Measurements from ENCODE around the gene CDIP1. TPM values are rescaled to one million over a fixed set of nuclear protein-coding genes. Genes with fewer than 3 reads are reported as not detected.
A peak's percentile ranks its signal among the peaks of the same experiment; 100 is the strongest.

Gene CDIP1
- polyA plus RNA-seq, 10 donors = 27.5 to 44.6 (median 37.6) TPM

GRCh38 chr16:4548124-4548523 lies 9.6 kb upstream of the CDIP1 start:
- no peak for DNase-seq

GRCh38 chr16:4544473-4544872 lies 5.9 kb upstream of the CDIP1 start:
- DNase-seq = no peak

- no peak for DNase-seq
These were observed 1.2 kb upstream of the CDIP1 start for GRCh38 chr16:4539716-4540284.

- peak in 1 of 3 donors; percentile 82 for DNase-seq
These were observed 913 bp downstream of the CDIP1 start for GRCh38 chr16:4537376-4538343.

GRCh38 chr16:4536391-4537106 lies 2.0 kb downstream of the CDIP1 start:
- no peak for DNase-seq

GRCh38 chr16:4535627-4536108 lies 2.9 kb downstream of the CDIP1 start:
- no peak for DNase-seq

- no peak for DNase-seq
These were observed 4.3 kb downstream of the CDIP1 start for GRCh38 chr16:4534151-4534790.

GRCh38 chr16:4533490-4533889 lies 5.1 kb downstream of the CDIP1 start:
- DNase-seq = no peak

GRCh38 chr16:4532238-4532637 lies 6.3 kb downstream of the CDIP1 start:
- DNase-seq = no peak

- no peak for DNase-seq
These were observed 6.8 kb downstream of the CDIP1 start for GRCh38 chr16:4531811-4532210.

GRCh38 chr16:4529085-4530060 lies 9.2 kb downstream of the CDIP1 start:
- DNase-seq = peak in 1 of 3 donors; percentile 47

GRCh38 chr16:4525634-4526277 lies 12.8 kb downstream of the CDIP1 start:
- no peak for DNase-seq

GRCh38 chr16:4525069-4525468 lies 13.5 kb downstream of the CDIP1 start:
- DNase-seq = peak in 2 of 3 donors; percentile 67 to 88

GRCh38 chr16:4524571-4524970 lies 14.0 kb downstream of the CDIP1 start:
- DNase-seq = no peak

GRCh38 chr16:4523686-4524085 lies 14.9 kb downstream of the CDIP1 start:
- DNase-seq = no peak

- DNase-seq = peak; percentile 49 to 58 (median 50)
These were observed 16.5 kb downstream of the CDIP1 start for GRCh38 chr16:4522051-4522581.

- DNase-seq = no peak
These were observed 17.7 kb downstream of the CDIP1 start for GRCh38 chr16:4520913-4521312.

- no peak for DNase-seq
These were observed 19.1 kb downstream of the CDIP1 start for GRCh38 chr16:4519274-4520058.

Measured in muscle of back (tissue), 11 donors.